ENCODE measurements around the gene FAM3A.

DNA sequence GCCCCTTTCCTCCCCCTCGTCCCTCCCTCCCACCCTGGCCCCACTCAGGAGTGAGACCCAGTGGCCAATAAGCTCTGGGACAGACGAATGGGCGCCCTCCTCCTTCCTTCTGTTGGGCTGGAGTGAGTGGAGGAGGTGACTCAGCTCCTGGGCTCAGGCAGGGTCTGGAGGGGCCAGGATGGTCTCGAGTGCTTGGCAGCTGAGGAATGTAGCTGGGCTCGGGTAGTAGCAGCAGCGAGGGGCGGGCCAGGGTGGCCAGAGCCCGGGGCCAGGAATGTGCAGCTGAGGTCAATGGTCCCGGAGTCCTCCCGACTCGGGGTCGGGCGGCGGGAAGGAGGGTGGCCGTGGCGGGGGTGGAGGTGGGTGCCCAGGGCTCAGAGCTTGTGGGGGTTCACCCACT lies 15.6 kb upstream of the FAM3A start:
- no peak for TF ChIP-seq POLR2AphosphoS5 (IDR thresholded peaks at IDR 0.05; ENCODE audit: low read depth, low read length)
- TF ChIP-seq TAF1 (IDR thresholded peaks at IDR 0.05; ENCODE audit: borderline replicate concordance, low read depth, low read length): no peak
